GM12874 (cell line): ENCODE results near the gene RAPGEF2.

Experiments
- TF ChIP-seq, protein P1 (sequence below): IDR thresholded peaks from 2 replicates; pipeline ENCODE4 v1.5.1; 2011; ENCODE audit warnings: low read depth, mild to moderate bottlenecking, control low read depth, low read length, moderate library complexity; ENCODE audit not compliant: insufficient read depth

The RAPGEF2 gene

DNA sequence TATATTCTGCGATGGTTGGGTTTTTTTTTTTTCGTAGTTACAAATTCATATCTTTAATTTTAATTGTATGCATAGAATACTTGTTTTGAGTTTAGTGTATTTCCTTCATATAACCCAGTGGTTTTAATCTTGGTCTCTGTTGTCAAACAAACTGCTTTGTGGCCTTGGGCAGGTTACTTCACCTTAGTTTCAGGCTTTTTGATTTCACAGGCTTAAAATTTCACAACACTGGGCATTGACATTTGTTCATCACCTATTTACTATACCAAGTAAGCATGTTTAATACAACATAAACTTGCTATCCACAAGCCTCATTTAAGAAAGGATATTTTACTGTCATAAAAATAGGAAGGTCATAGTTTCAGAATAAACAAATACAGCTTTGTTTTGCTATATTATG is 14.7 kb downstream of the RAPGEF2 start:
- TF ChIP-seq, protein P1, sequence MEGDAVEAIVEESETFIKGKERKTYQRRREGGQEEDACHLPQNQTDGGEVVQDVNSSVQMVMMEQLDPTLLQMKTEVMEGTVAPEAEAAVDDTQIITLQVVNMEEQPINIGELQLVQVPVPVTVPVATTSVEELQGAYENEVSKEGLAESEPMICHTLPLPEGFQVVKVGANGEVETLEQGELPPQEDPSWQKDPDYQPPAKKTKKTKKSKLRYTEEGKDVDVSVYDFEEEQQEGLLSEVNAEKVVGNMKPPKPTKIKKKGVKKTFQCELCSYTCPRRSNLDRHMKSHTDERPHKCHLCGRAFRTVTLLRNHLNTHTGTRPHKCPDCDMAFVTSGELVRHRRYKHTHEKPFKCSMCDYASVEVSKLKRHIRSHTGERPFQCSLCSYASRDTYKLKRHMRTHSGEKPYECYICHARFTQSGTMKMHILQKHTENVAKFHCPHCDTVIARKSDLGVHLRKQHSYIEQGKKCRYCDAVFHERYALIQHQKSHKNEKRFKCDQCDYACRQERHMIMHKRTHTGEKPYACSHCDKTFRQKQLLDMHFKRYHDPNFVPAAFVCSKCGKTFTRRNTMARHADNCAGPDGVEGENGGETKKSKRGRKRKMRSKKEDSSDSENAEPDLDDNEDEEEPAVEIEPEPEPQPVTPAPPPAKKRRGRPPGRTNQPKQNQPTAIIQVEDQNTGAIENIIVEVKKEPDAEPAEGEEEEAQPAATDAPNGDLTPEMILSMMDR = no peak

DNA sequence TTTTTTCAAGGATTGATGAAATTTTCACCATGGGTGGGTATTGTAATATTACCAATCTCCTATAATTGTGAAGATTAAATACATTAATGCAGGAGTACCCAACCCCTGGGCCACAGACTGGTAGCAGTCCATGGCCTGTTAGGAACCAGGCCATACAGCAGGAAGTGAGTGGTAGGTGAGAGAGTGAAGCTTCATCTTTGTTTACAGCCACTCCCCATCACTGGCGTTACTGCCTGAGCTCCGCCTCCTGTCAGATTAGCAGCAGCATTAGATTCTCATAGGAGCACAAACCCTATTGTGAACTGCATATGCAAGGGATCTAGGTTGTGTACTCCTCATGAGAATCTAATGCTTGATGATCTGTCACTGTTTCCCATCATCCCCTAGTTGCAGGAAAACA is 15.1 kb downstream of the RAPGEF2 start:
- TF ChIP-seq, protein P1 = no peak

DNA sequence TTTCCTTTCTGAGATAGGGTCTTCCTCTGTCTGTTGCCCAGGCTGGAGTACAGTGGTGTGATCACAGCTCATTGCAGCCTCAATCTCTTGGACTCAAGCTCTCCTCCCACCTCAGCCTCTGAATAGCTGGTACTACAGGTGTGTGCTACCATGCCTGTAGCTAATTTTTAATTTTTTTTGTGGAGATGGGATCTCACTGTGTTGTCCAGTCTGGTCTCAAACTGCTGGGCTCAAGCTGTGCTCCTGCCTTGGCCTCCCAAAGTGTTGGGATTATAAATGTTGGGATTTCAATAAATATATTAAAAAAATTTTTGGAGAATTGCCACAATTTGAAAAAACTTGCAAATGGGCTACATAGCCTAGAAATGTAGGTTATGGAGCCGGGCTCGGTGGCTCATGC is 18.5 kb downstream of the RAPGEF2 start:
- TF ChIP-seq, protein P1 = no peak

DNA sequence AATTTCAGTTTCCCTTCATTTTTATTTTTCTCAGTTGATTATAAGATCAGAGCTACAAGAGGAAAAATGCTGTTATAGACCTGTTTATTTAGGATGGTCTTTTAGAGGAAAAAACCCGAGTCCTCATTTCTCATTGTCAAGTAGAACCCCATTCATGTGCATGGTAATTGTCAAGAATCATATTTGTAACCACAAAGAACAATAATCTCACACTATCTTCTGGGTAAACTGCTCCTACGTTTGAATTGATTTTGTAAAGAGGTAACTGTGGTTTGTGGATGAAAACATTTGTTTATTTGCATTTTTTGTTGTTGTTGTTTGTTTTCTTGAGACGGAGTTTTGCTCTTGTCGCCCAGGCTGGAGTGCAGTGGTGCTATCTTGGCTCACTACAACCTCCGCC is 23.8 kb downstream of the RAPGEF2 start:
- TF ChIP-seq, protein P1 = no peak

DNA sequence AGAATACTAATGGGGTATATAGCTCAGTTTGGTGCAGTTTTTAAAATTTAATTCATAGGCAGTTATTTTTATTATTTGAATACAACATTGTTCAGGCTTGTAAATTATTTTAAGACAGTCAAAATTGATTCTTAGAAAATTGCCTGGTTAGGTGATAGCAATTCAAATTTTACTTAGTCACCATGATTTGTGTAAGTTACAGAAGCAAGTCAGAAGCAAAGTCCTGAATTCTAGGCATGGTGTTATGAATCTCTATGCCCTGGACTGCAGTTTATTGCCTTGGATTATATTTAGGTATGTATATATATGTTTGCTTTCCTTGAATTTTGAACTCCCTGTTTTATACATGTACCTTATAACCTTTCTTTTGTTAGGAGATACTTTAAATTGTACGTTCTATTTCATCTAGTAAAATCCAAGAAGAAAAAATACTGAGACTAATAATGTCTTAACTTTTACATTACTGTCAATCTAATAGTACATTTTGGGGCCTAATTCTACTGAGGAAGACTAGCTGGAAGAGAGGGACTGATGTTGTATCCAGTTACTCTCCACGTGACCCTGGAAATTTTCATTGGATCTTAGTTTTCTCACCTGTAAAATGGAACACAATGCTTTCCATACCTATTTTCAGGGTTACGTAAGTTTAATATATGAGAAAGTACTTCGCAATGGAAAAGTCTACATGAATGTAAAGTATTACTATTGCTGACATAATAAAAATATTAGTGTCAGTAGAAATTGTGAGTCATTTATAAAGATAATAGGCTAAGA is 25.1 kb downstream of the RAPGEF2 start:
- TF ChIP-seq, protein P1 = no peak

DNA sequence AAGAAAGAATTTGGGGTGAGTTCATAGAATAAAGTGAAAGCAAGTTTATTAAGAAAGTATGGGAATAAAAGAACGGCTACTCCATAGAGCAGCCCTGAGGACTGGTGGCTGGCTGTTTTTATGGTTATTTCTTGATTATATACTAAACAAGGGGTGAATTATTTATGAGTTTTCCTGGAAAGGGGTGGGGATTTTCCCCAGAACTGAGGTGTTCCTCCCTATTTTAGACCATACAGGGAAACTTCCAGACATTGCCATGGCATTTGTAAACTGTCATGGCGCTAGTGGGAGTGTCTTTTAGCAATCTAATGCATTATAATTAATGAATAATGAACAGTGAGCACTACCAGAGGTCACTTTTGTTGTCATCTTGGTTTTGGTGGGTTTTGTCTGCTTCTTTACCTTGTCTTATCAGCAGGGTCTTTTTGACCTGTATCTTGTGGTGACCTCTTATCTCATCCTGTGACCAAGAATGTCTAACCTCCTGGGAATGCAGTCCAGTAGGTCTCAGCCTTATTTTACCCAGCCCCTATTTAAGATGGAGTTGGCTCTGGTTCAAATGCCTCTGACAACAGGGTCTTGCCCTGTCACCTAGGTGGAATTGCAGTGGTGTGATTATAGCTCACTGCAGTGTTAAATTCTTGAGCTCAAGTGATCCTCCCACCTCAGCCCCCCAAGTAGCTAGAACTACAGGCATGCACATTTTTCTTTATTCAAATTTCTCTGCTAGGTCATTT is 27.1 kb downstream of the RAPGEF2 start:
- TF ChIP-seq, protein P1 = no peak

DNA sequence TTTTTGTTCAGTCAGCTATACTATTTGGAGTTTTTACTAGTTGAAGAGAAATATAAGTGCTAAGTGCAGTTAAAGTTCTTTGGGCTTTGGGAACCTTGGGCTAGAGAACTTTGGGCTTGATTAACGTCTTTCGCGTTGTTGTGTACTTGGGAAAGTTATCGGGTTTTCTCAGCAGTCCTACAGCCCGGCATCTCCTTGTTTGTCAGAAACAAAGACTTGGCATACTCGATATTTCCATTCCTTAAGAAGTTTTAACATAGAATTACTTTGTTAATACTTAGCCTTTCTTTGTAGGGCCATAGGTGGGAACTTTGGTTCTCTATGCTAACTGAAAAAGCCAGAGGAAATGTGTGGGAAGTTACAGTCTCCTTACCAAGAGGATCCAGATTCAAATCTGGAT is 28.7 kb downstream of the RAPGEF2 start:
- TF ChIP-seq, protein P1 = no peak
